Retinal pigment epithelial cell (primary cell): ENCODE results near the gene COQ10B.
A peak's percentile ranks its signal among the peaks of the same experiment; 100 is the strongest.
"Not testable (repeated sequence)": the region's sequence is repeated elsewhere in the genome, so short reads cannot be mapped to it uniquely, and the experiment has no call there.

Experiments
- DNase-seq: peaks from one replicate; pipeline ENCODE4 v3.0.0-alpha.2; 2010; ENCODE audit warnings: low read depth
- H3K4me3 ChIP-seq: 2 replicates; pipeline ENCODE4 v1.5.1; 2011; ENCODE audit warnings: mild to moderate bottlenecking, low read length, control low read depth, moderate library complexity
- CTCF ChIP-seq: conservative IDR thresholded peaks from 2 replicates; pipeline ENCODE4 v1.5.1; 2011; ENCODE audit warnings: low read depth, low read length, control low read depth, inconsistent platforms

The COQ10B gene

GRCh38 chr2:197425550-197425949, 27.8 kb upstream of the COQ10B start:
- no peak for TF ChIP-seq CTCF
- no peak for DNase-seq
- no peak overlapping the region for H3K4me3 ChIP-seq

- no peak for TF ChIP-seq CTCF
- no peak overlapping the region for H3K4me3 ChIP-seq
- peak; percentile 34 for DNase-seq
Measured at GRCh38 chr2:197426723-197427603, 26.4 kb upstream of the COQ10B start.

DNA sequence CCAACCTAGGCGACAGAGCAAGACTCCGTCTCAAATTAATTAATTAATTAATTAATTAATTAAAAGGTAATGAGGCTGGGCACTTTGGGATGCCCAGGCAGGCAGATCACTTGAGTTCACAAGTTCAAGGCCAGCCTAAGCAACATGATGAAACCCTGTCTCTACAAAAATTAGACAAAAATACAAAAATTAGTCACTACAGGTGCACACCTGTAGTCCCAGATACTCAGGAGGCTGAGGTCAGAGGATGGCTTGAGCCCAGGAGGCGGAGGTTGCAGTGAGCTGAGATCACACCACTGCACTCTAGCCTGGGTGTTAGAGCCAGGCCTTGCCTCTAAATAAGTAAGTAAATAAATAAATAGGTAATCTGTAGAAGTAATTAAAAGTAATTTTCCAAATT, 25.4 kb upstream of the COQ10B start:
- DNase-seq: no peak
- H3K4me3 ChIP-seq: no peak overlapping the region
- TF ChIP-seq CTCF: no peak

- no peak overlapping the region for H3K4me3 ChIP-seq
- TF ChIP-seq CTCF: no peak
- no peak for DNase-seq
Measured at GRCh38 chr2:197431858-197432257, 21.5 kb upstream of the COQ10B start.

GRCh38 chr2:197432527-197432926, 20.8 kb upstream of the COQ10B start:
- H3K4me3 ChIP-seq: peak overlapping the region; percentile 5
- DNase-seq: not testable (repeated sequence)

DNA sequence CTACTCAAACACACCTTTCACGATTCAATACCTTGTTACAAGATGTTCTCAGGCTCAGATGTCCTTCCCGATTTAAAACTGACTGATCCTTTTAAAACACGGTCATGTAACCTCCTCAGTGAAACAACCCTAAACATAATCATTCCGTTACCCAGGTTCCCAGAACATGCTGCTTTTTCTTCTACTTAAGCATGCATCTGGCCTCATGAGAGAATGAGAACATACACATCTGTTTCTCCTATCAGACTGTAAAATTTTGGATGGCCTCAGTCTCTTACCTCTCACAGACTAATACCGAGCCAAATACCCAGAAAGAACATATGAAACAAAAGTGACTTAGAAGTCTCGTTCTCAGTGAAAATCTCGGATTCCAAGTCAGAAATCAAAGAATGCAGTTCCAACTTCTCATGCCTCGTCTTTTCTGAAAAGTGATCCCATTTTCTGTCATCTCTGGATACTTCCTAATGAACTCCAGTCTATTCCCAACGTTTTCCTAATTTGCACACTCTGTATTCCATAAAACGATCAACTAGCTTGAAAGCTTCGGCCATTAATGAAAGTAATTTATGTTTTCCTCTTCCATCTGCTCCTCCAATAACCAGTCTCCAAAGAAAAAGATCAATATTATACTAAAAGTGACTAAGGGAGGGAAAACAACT, 19.4 kb upstream of the COQ10B start:
- peak overlapping the region; percentile 100 for H3K4me3 ChIP-seq
- DNase-seq: no peak
- TF ChIP-seq CTCF: no peak

- DNase-seq: peak; percentile 92
- H3K4me3 ChIP-seq: peak within 1 kb of the TSS; percentile 100
- TF ChIP-seq CTCF: no peak
Measured at GRCh38 chr2:197434541-197435513, 18.5 kb upstream of the COQ10B start, which contains the start of gene SF3B1. TSS of gene SF3B1 (minus strand) at chr2:197435028. CDS start at chr2:197434999, 29 bp downstream.
